IMR-90 (cell line): ENCODE measurements around the gene TTC39C. TPM values are rescaled to one million over a fixed set of nuclear protein-coding genes. Genes with fewer than 3 reads are reported as not detected.

Experiments used
- ATAC-seq: fragments of 200-7000 bp; cut with Tn5 transposase; 2 replicates; pipeline ENCODE4 v1.9.1; 2020; ENCODE audit warnings: low read depth, mild to moderate bottlenecking, moderate library complexity
- BruUV-seq: library from RNA; stranded (reverse); fragments of 400-500 nt; replicated peaks from 2 replicates; lab custom pipeline; 2021; lab: Mats Ljungman, UMichigan
- CTCF ChIA-PET: fragments of 300-600 bp; formaldehyde crosslinking; extraction: SDS; loops from one replicate; lab custom pipeline; 2021; ENCODE audit warnings: antibody characterized with exemption; lab: Yijun Ruan, JAX
- POLR2A ChIA-PET: fragments of 300-600 bp; sonication (Branson Sonifier 250); formaldehyde crosslinking; loops from one replicate; lab custom pipeline; 2022; ENCODE audit warnings: antibody characterized with exemption; ENCODE audit not compliant: unreplicated experiment; lab: Charles Lee
- DNase-seq: peaks from one replicate; pipeline ENCODE4 v3.0.0; 2013
- H2AFZ ChIP-seq: replicated peaks from 2 replicates; pipeline ENCODE3; 2013; ENCODE audit warnings: low read length, mild to moderate bottlenecking; ENCODE audit not compliant: poor library complexity
- H2AK5ac ChIP-seq: 2 replicates; pipeline ENCODE4 v1.6.1; 2013; ENCODE audit warnings: low read depth, low read length, inconsistent platforms
- H2AK9ac ChIP-seq: replicated peaks from 2 replicates; pipeline ENCODE3; 2013; ENCODE audit warnings: mild to moderate bottlenecking, low read depth, low read length, moderate library complexity; ENCODE audit not compliant: poor library complexity
- H2BK120ac ChIP-seq: 2 replicates; pipeline ENCODE4 v1.6.1; 2013; ENCODE audit warnings: low read depth, low read length, inconsistent platforms
- H2BK15ac ChIP-seq: 3 replicates; pipeline ENCODE4 v1.6.1; 2013; ENCODE audit warnings: low read depth, low read length, inconsistent platforms
- H2BK20ac ChIP-seq: 2 replicates; pipeline ENCODE4 v1.6.1; 2013; ENCODE audit warnings: low read depth, mild to moderate bottlenecking, inconsistent platforms, low read length, moderate library complexity
- H2BK5ac ChIP-seq: 2 replicates; pipeline ENCODE4 v1.6.1; 2013; ENCODE audit warnings: mild to moderate bottlenecking, low read depth, low read length, inconsistent platforms; ENCODE audit not compliant: poor library complexity, severe bottlenecking
- H3K14ac ChIP-seq: replicated peaks from 2 replicates; pipeline ENCODE4 v1.6.1; 2013; ENCODE audit warnings: low read depth, low read length, inconsistent platforms
- H3K18ac ChIP-seq: 2 replicates; pipeline ENCODE4 v1.6.1; 2013; ENCODE audit warnings: low read depth, low read length, control low read depth
- H3K23ac ChIP-seq: 2 replicates; pipeline ENCODE4 v1.6.1; 2013; ENCODE audit warnings: low read depth, low read length, inconsistent platforms
- H3K27ac ChIP-seq: 2 replicates; pipeline ENCODE4 v1.5.1; 2013; ENCODE audit warnings: mild to moderate bottlenecking, control low read depth, low read length; ENCODE audit not compliant: insufficient read depth
- H3K27me3 ChIP-seq: 2 replicates; pipeline ENCODE4 v1.6.1; 2013; ENCODE audit warnings: low read length; ENCODE audit not compliant: control insufficient read depth, insufficient read depth
- H3K36me3 ChIP-seq: 2 replicates; pipeline ENCODE4 v1.6.1; 2013; ENCODE audit warnings: low read length, mixed read lengths; ENCODE audit not compliant: control insufficient read depth, insufficient read depth
- H3K4ac ChIP-seq: 2 replicates; pipeline ENCODE4 v1.6.1; 2013; ENCODE audit warnings: low read depth, low read length, inconsistent platforms
- H3K4me1 ChIP-seq: 2 replicates; pipeline ENCODE4 v1.6.1; 2013; ENCODE audit warnings: low read length, mixed read lengths; ENCODE audit not compliant: control insufficient read depth, insufficient read depth
- H3K4me2 ChIP-seq: 2 replicates; pipeline ENCODE4 v1.6.1; 2013; ENCODE audit warnings: low read depth, mild to moderate bottlenecking, control low read depth, low read length, moderate library complexity
- H3K4me3 ChIP-seq: 2 replicates; pipeline ENCODE4 v1.5.1; 2013; ENCODE audit warnings: low read depth, mild to moderate bottlenecking, control low read depth, low read length, moderate library complexity; ENCODE audit not compliant: insufficient read depth
- H3K56ac ChIP-seq: 2 replicates; pipeline ENCODE4 v1.6.1; 2013; ENCODE audit warnings: low read length, inconsistent platforms; ENCODE audit not compliant: insufficient read depth; ENCODE audit errors: extremely low read depth
- H3K79me1 ChIP-seq, 2 experiments: 2 replicates each; pipeline ENCODE4 v1.6.1; 2013; ENCODE audit warnings: low read length in 2 of 2, inconsistent platforms in 1 of 2, low read depth in 1 of 2
- H3K9ac ChIP-seq: 2 replicates; pipeline ENCODE4 v1.6.1; 2013; ENCODE audit warnings: low read depth, low read length, control low read depth
- H3K9me1 ChIP-seq: 2 replicates; pipeline ENCODE4 v1.6.1; 2013; ENCODE audit warnings: low read length, inconsistent platforms; ENCODE audit not compliant: insufficient read depth
- H3K9me3 ChIP-seq: 2 replicates; pipeline ENCODE4 v1.6.1; 2013; ENCODE audit warnings: low read length; ENCODE audit not compliant: control insufficient read depth, insufficient read depth
- H4K20me1 ChIP-seq: 2 replicates; pipeline ENCODE4 v1.6.1; 2013; ENCODE audit warnings: low read length, inconsistent platforms; ENCODE audit not compliant: insufficient read depth
- H4K5ac ChIP-seq: 2 replicates; pipeline ENCODE4 v1.6.1; 2013; ENCODE audit warnings: mild to moderate bottlenecking, low read depth, low read length, control low read depth
- H4K8ac ChIP-seq, 2 experiments: 2 replicates each; pipeline ENCODE4 v1.6.1; 2013; ENCODE audit warnings: low read depth in 2 of 2, low read length in 2 of 2, control low read depth in 1 of 2, inconsistent platforms in 1 of 2
- H4K91ac ChIP-seq: 2 replicates; pipeline ENCODE4 v1.6.1; 2013; ENCODE audit warnings: low read depth, low read length, inconsistent platforms; ENCODE audit not compliant: insufficient read depth
- BHLHE40 ChIP-seq: fragments of 150-350 bp; IDR thresholded peaks from 2 replicates; pipeline ENCODE4 v1.6.1; 2016; ENCODE audit warnings: mild to moderate bottlenecking, low read depth, low read length
- CEBPB ChIP-seq: IDR thresholded peaks from 2 replicates; pipeline ENCODE4 v1.6.1; 2012; ENCODE audit warnings: low read depth, low read length, improper control_type of control experiment
- CHD1 ChIP-seq: IDR thresholded peaks from 2 replicates; pipeline ENCODE4 v1.6.1; 2012; ENCODE audit warnings: low read depth, low read length, improper control_type of control experiment
- FOS ChIP-seq: fragments of 150-350 bp; IDR thresholded peaks from 2 replicates; pipeline ENCODE4 v1.6.1; 2016; ENCODE audit warnings: low read depth, low read length
- MAZ ChIP-seq: IDR thresholded peaks from 2 replicates; pipeline ENCODE4 v1.6.1; 2012; ENCODE audit warnings: low read depth, mild to moderate bottlenecking, low read length, improper control_type of control experiment, moderate library complexity, borderline replicate concordance
- MXI1 ChIP-seq: IDR thresholded peaks from 2 replicates; pipeline ENCODE4 v1.6.1; 2012; ENCODE audit warnings: low read depth, mild to moderate bottlenecking, low read length, moderate library complexity, borderline replicate concordance
- NFE2L2 ChIP-seq: fragments of 150-350 bp; IDR thresholded peaks from 2 replicates; pipeline ENCODE4 v1.6.1; 2016; ENCODE audit warnings: low read depth, mild to moderate bottlenecking, low read length
- POLR2A ChIP-seq: IDR thresholded peaks from 2 replicates; pipeline ENCODE4 v1.6.1; 2012; ENCODE audit warnings: mild to moderate bottlenecking, low read depth, low read length
- RAD21 ChIP-seq: IDR thresholded peaks from 2 replicates; pipeline ENCODE4 v1.6.1; 2012; ENCODE audit warnings: low read length, improper control_type of control experiment
- RCOR1 ChIP-seq: IDR thresholded peaks from 2 replicates; pipeline ENCODE4 v1.6.1; 2012; ENCODE audit warnings: mild to moderate bottlenecking, low read length, improper control_type of control experiment; ENCODE audit not compliant: insufficient replicate concordance
- RFX5 ChIP-seq: IDR thresholded peaks from 2 replicates; pipeline ENCODE4 v1.8.0; 2012; ENCODE audit warnings: low read depth, mild to moderate bottlenecking, low read length, moderate library complexity
- SMC3 ChIP-seq: fragments of 150-350 bp; IDR thresholded peaks from 2 replicates; pipeline ENCODE4 v1.6.1; 2016; ENCODE audit warnings: low read depth, mild to moderate bottlenecking, antibody characterized with exemption, low read length, moderate library complexity
- WGBS, 2 experiments: methylation state at CpG; one replicate each; pipeline versions ENCODE4 v1.1.5 to v1.1.7; 2013; ENCODE audit warnings: missing lambda C conversion rate in 2 of 2; ENCODE audit not compliant: insufficient read length in 1 of 2; ENCODE audit errors: extremely low coverage in 2 of 2; 5-methylcytosine and 5-hydroxymethylcytosine counted together
- dilution Hi-C: fragments of 300-500 bp; cut with HindIII; formaldehyde crosslinking; loops from one replicate; pipeline ENCODE4 v1.14.3; 2018; ENCODE audit warnings: low sequenced_read_pairs; ENCODE audit not compliant: unreplicated experiment
- in situ Hi-C: fragments of 300-500 bp; cut with MboI; formaldehyde crosslinking; loops from 3 replicates; pipeline ENCODE4 v1.14.3; 2019; ENCODE audit warnings: low sequenced_read_pairs, inconsistent platforms, mixed read lengths
- intact Hi-C: fragments of 100-400 bp; cut with micrococcal nuclease; formaldehyde crosslinking; loops from 2 replicates; pipeline ENCODE4 v1.10.0; 2022
- polyA plus RNA-seq, 3 experiments: library from polyadenylated mRNA; depleted of rRNA; stranded (reverse); fragments of >200 nt; gene quantifications; 2 replicates each; pipeline ENCODE4 v1.2.3, GENCODE V29; 2012; ENCODE audit warnings: low replicate concordance in 1 of 3
- total RNA-seq: library from RNA; depleted of rRNA; stranded (reverse); fragments of >200 nt; gene quantifications from 2 replicates; pipeline ENCODE4 v1.2.3, GENCODE V29; 2012

Gene TTC39C
- total and polyA plus RNA-seq, 2 of the 4 experiments (the other 2 are of a cell fraction), result 8.0 to 20.8 TPM

DNA sequence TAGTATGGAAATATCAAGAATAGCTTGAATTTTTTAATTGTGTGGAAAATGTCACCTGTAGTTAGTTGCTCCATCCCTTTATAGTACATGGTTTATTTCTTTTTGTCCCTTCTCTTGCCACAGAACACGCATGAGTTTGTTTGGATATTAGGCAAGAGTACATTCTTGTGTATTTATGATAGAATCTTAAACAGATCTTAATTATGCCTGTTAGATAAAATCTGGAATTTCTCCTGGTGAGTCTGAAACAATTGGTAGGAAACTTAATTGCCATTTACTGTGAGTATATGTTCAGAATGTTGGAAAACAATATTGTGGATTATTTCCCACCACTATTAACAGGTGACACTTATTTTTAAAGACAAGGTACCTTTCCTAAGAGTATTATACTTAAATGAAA is 94.1 kb downstream of the TTC39C start:
- no peak overlapping the region for H3K14ac ChIP-seq
- no peak overlapping the region for H4K5ac ChIP-seq
- no peak overlapping the region for H3K4ac ChIP-seq
- DNase-seq (no peak), ATAC-seq (no peak)
- no peak overlapping the region for H3K4me3 ChIP-seq
- H3K27me3 ChIP-seq, result no peaks in the 10 kb centered on the region
- no peak overlapping the region for H3K56ac ChIP-seq
- peaks cover 10% of the 10 kb centered on the region for H3K36me3 ChIP-seq
- no peak overlapping the region for H2AK9ac ChIP-seq
- H3K9me1 ChIP-seq, result peaks cover 12% of the 10 kb centered on the region
- no peak overlapping the region for H4K91ac ChIP-seq
- H3K4me2 ChIP-seq, result no peak overlapping the region
- H3K18ac ChIP-seq, result no peak overlapping the region
- no peak overlapping the region for H2AK5ac ChIP-seq
- no peak overlapping the region for H4K8ac ChIP-seq
- H2BK120ac ChIP-seq, result no peak overlapping the region
- BruUV-seq, result no TSS peak
- H3K79me1 ChIP-seq, result peaks cover 0 to 5% of the 10 kb centered on the region in 2 experiments; a peak in 2 of 4 replicates
- no peak overlapping the region for H2BK15ac ChIP-seq
- ChIA-PET CTCF (no interaction called here), POLR2A (no interaction called here)
- no peaks in the 10 kb centered on the region for H3K9me3 ChIP-seq
- H4K20me1 ChIP-seq, result no peaks in the 10 kb centered on the region; the same call in 1 of the 2 replicates
- intact Hi-C loops, result no loop called here
- TF ChIP-seq RFX5 (no peak), RCOR1 (no peak), POLR2A (no peak), CHD1 (no peak), NFE2L2 (no peak), SMC3 (no peak), FOS (no peak), MXI1 (no peak), RAD21 (no peak), BHLHE40 (no peak), CEBPB (no peak), MAZ (no peak)
- H3K27ac ChIP-seq, result no peak overlapping the region
- H3K9ac ChIP-seq, result no peak overlapping the region
- H2AFZ ChIP-seq, result no peak overlapping the region
- dilution Hi-C loops, result no loop called here
- H2BK20ac ChIP-seq, result no peak overlapping the region
- no peak overlapping the region for H3K23ac ChIP-seq
- H2BK5ac ChIP-seq, result no peak overlapping the region
- H3K4me1 ChIP-seq, result peaks cover 5% of the 10 kb centered on the region
- WGBS, 2 experiments, result no CpG with 5 or more reads among the region's 1 CpG
- in situ Hi-C loops, result no loop called here
